Transverse colon (tissue), 4 donors: ENCODE results near the gene KIAA1958. TPM values are rescaled to one million over a fixed set of nuclear protein-coding genes. Genes with fewer than 3 reads are reported as not detected.

ENCODE experiments used
- DNase-seq: peaks from one replicate; pipeline ENCODE4 v3.0.0-alpha.2; 2019
- H3K27ac ChIP-seq, 4 donors: fragments of 200-600 bp; sonication (generic); 2 replicates each; pipeline ENCODE4 v1.5.1; 2016 to 2018; ENCODE audit warnings: inconsistent platforms in 4 of 4
- H3K27me3 ChIP-seq: fragments of 200-600 bp; sonication (generic); 2 replicates; pipeline ENCODE4 v1.5.1; 2017; ENCODE audit warnings: inconsistent platforms
- H3K36me3 ChIP-seq, 4 donors: fragments of 200-600 bp; sonication (generic); 2 replicates each; pipeline ENCODE4 v1.5.1; 2017 to 2019; ENCODE audit warnings: inconsistent platforms in 4 of 4
- H3K4me1 ChIP-seq, 4 donors: fragments of 200-600 bp; sonication (generic); 2 replicates each; pipeline ENCODE4 v1.5.1; 2017 to 2020; ENCODE audit warnings: inconsistent platforms in 4 of 4
- H3K4me3 ChIP-seq, 4 donors: fragments of 200-600 bp; sonication (generic); 1 replicate in 1 of 4; 2 replicates in 3 of 4; pipeline versions ENCODE4 v1.5.1 to v1.6.1; 2017 to 2019; ENCODE audit warnings: inconsistent platforms in 4 of 4
- H3K9me3 ChIP-seq, 2 donors: fragments of 200-600 bp; sonication (generic); 2 replicates each; pipeline ENCODE4 v1.5.1; 2017 to 2019; ENCODE audit warnings: inconsistent platforms in 2 of 2
- CTCF ChIP-seq, 5 experiments: fragments of 200-600 bp in 3 of 5; fragments of 450-650 bp in 2 of 5; sonication (generic) in 3 of 5; IDR thresholded peaks; 1 replicate in 2 of 5; 2 replicates in 3 of 5; pipeline ENCODE4 v1.5.1; 2016 to 2017; ENCODE audit warnings: antibody characterized with exemption in 5 of 5, inconsistent platforms in 3 of 5, mild to moderate bottlenecking in 2 of 5, moderate library complexity in 1 of 5
- EP300 ChIP-seq: sonication (generic); formaldehyde crosslinking; IDR thresholded peaks from one replicate; pipeline ENCODE4 v1.6.1; 2017; ENCODE audit warnings: antibody characterized with exemption, low read depth
- POLR2A ChIP-seq: fragments of 450-650 bp; IDR thresholded peaks from one replicate; pipeline ENCODE4 v1.6.1; 2016; ENCODE audit warnings: antibody characterized with exemption, mild to moderate bottlenecking, moderate library complexity
- POLR2AphosphoS5 ChIP-seq, 3 donors: sonication (generic); formaldehyde crosslinking; IDR thresholded peaks; one replicate each; pipeline ENCODE4 v1.6.1; 2016; ENCODE audit warnings: antibody characterized with exemption in 3 of 3
- WGBS, 2 donors: methylation state at CpG; one replicate each; pipeline ENCODE4 v1.1.5; 2018; ENCODE audit warnings: low coverage in 1 of 2; 5-methylcytosine and 5-hydroxymethylcytosine counted together
- in situ Hi-C, 4 donors: fragments of 200-750 bp; cut with MboI; loops; one replicate each; pipeline versions ENCODE4 v1.15.0 to v1.15.1; 2017; ENCODE audit warnings: low sequenced_read_pairs in 3 of 4, low pct_ligation_motif_present in 1 of 4, low pct_unique_long_range_greater_than_20kb in 1 of 4
- intact Hi-C: fragments of 100-400 bp; cut with DNase I; formaldehyde crosslinking; loops from one replicate; pipeline ENCODE4 v1.15.1; 2023; ENCODE audit warnings: low total_unique reads
- total RNA-seq, 4 donors: library from RNA; depleted of rRNA; stranded (reverse); fragments of >200 nt; gene quantifications; one replicate each; pipeline ENCODE4 v1.1.0, GENCODE V29; 2016

KIAA1958 gene
- total RNA-seq, 4 donors from 2014 or later, result 5.0 to 12.4 (median 9.4) TPM

GRCh38 chr9:112546149-112547012 lies 59.8 kb downstream of the KIAA1958 start:
- WGBS, 2 donors, result 34 to 76% methylated on average over 3 to 4 of the region's 4 CpGs
- H3K27ac ChIP-seq, result no peak overlapping the region
- TF ChIP-seq EP300, result no peak
- TF ChIP-seq CTCF (IDR thresholded peaks at IDR 0.05), result no peak
- no peak for TF ChIP-seq POLR2AphosphoS5 (IDR thresholded peaks at IDR 0.05)
- TF ChIP-seq POLR2A, result no peak
- DNase-seq, result no peak
- H3K27me3 ChIP-seq, result no peaks in the 10 kb centered on the region
- H3K4me3 ChIP-seq, result no peak overlapping the region
- no peaks in the 10 kb centered on the region for H3K36me3 ChIP-seq
- peaks cover 0 to 4% (median 0%) of the 10 kb centered on the region in 4 donors for H3K4me1 ChIP-seq
- intact Hi-C loops, result no loop called here
- in situ Hi-C loops, result no loop called here
- H3K9me3 ChIP-seq, result no peaks in the 10 kb centered on the region

GRCh38 chr9:112548051-112548440 lies 61.4 kb downstream of the KIAA1958 start:
- no peak for DNase-seq
- Histone ChIP-seq H3K4me1 (no peaks in the 10 kb centered on the region), H3K36me3 (no peaks in the 10 kb centered on the region), H3K4me3 (no peak overlapping the region), H3K27ac (no peak overlapping the region), H3K9me3 (no peaks in the 10 kb centered on the region), H3K27me3 (no peaks in the 10 kb centered on the region)
- TF ChIP-seq EP300, result no peak
- in situ Hi-C loops (no loop called here), intact Hi-C loops (no loop called here)
- 91% methylated on average over 4 of the region's 4 CpGs; no CpG with 5 or more reads in 1 of the 2 donors for WGBS, 2 donors

GRCh38 chr9:112548836-112549595 lies 62.4 kb downstream of the KIAA1958 start:
- DNase-seq, result no peak
- Histone ChIP-seq H3K4me3 (no peak overlapping the region), H3K27ac (no peak overlapping the region), H3K36me3 (no peaks in the 10 kb centered on the region), H3K27me3 (no peaks in the 10 kb centered on the region), H3K4me1 (no peaks in the 10 kb centered on the region), H3K9me3 (no peaks in the 10 kb centered on the region)
- in situ Hi-C loops (no loop called here), intact Hi-C loops (no loop called here)
- WGBS, 2 donors, result 71 to 82% methylated on average over 4 of the region's 4 CpGs
- TF ChIP-seq CTCF (IDR thresholded peaks at IDR 0.05), result no peak
- no peak for TF ChIP-seq POLR2AphosphoS5 (IDR thresholded peaks at IDR 0.05)
- TF ChIP-seq EP300, result no peak
- no peak for TF ChIP-seq POLR2A

GRCh38 chr9:112550531-112550930 lies 63.9 kb downstream of the KIAA1958 start:
- in situ Hi-C loops, result no loop called here
- intact Hi-C loops, result no loop called here
- DNase-seq, result no peak
- H3K27me3 ChIP-seq, result no peaks in the 10 kb centered on the region
- WGBS, 2 donors, result 88 to 100% methylated on average over 1 to 4 of the region's 4 CpGs
- no peak overlapping the region for H3K4me3 ChIP-seq
- no peak overlapping the region for H3K27ac ChIP-seq
- no peaks in the 10 kb centered on the region for H3K36me3 ChIP-seq
- no peaks in the 10 kb centered on the region for H3K9me3 ChIP-seq
- TF ChIP-seq POLR2A (no peak), EP300 (no peak), POLR2AphosphoS5 (IDR thresholded peaks at IDR 0.05) (no peak), CTCF (IDR thresholded peaks at IDR 0.05) (no peak)
- H3K4me1 ChIP-seq, result no peaks in the 10 kb centered on the region
